ENCODE data around the gene LGMN.

DNA sequence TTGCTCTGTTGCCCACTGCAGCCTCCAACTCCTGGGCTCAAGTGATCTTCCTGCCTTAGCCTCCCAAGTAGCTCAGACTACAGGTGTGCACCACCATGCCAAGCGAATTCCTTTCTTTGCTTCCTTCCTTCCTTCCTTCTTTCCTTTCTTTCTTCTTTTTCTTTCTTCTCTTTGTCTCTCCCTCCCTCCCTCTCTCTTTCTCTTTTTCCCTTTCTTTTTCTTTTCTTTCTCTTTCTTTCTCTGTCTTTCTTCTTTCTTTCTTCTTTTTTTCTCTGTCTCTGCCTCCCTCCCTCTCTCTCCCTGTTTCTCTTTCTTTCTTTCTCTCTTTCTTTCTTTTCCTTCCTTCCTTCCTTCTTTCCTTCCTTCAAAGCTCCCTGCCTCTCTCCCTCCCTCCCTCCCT lies 52.9 kb downstream of the LGMN start:
- TF ChIP-seq EZH2 (IDR thresholded peaks at IDR 0.05; ENCODE audit: borderline replicate concordance, insufficient read depth, low read length, poor library complexity, severe bottlenecking) (no peak), POLR2AphosphoS5 (IDR thresholded peaks at IDR 0.05) (no peak), EP300 (conservative IDR thresholded peaks at IDR 0.05; ENCODE audit: poor library complexity, severe bottlenecking) (no peak), SMC3 (conservative IDR thresholded peaks at IDR 0.05; ENCODE audit: poor library complexity) (no peak)
- TF ChIP-seq, protein P1, sequence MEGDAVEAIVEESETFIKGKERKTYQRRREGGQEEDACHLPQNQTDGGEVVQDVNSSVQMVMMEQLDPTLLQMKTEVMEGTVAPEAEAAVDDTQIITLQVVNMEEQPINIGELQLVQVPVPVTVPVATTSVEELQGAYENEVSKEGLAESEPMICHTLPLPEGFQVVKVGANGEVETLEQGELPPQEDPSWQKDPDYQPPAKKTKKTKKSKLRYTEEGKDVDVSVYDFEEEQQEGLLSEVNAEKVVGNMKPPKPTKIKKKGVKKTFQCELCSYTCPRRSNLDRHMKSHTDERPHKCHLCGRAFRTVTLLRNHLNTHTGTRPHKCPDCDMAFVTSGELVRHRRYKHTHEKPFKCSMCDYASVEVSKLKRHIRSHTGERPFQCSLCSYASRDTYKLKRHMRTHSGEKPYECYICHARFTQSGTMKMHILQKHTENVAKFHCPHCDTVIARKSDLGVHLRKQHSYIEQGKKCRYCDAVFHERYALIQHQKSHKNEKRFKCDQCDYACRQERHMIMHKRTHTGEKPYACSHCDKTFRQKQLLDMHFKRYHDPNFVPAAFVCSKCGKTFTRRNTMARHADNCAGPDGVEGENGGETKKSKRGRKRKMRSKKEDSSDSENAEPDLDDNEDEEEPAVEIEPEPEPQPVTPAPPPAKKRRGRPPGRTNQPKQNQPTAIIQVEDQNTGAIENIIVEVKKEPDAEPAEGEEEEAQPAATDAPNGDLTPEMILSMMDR (IDR thresholded peaks at IDR 0.05; ENCODE audit: poor library complexity, severe bottlenecking) = no peak

Measured in neural cell (in vitro differentiated cells).